ENCODE results near the gene CCL22. TPM values are rescaled to one million over a fixed set of nuclear protein-coding genes. Genes with fewer than 3 reads are reported as not detected.
"Not testable (repeated sequence)": the region's sequence is repeated elsewhere in the genome, so short reads cannot be mapped to it uniquely, and the experiment has no call there.

CCL22 gene
- total RNA-seq, 5 donors from 2014 or later (not counting 1 experiment from before 2014, with no cell fraction given), result 13.0 to 27.3 (median 13.0) TPM; not detected in 2

GRCh38 chr16:57371494-57372371 is 13.2 kb downstream of the CCL22 start:
- Histone ChIP-seq H3K9me3 (no peaks in the 10 kb centered on the region), H3K4me3 (ENCODE audit: control insufficient read depth in 1 of 2, extremely low read depth in 1 of 2, low read length in 1 of 2) (no peak overlapping the region), H3K4me1 (ENCODE audit: control insufficient read depth in 1 of 2, extremely low read depth in 1 of 2, insufficient read depth in 2 of 2, low read length in 2 of 2) (no peaks in the 10 kb centered on the region), H3K27ac (ENCODE audit: low read length) (no peak overlapping the region), H3K27me3 (replicated peaks in 1 of 2; ENCODE audit: control insufficient read depth in 2 of 2, extremely low read depth in 1 of 2, insufficient read depth in 2 of 2, low read length in 1 of 2) (peaks cover 0 to 35% of the 10 kb centered on the region in 2 experiments), H3K36me3 (ENCODE audit: control insufficient read depth in 2 of 2, extremely low read depth in 1 of 2, insufficient read depth in 1 of 2, low read length in 1 of 2) (no peaks in the 10 kb centered on the region)
- Mint-ChIP-seq H3K4me1 (peaks cover 0 to 4% (median 0%) of the 10 kb centered on the region in 3 donors), H3K4me3 (no peak overlapping the region), H3K9me3 (no peaks in the 10 kb centered on the region), H3K27ac (no peak overlapping the region), H3K36me3 (no peaks in the 10 kb centered on the region), H3K27me3 (peaks cover 6 to 15% of the 10 kb centered on the region in 2 donors)
- ATAC-seq (replicated peaks in 1 of 4) (no peak), DNase-seq (no peak)
- ChIA-PET CTCF (no interaction called here), POLR2A (no interaction called here)
- 76% methylated on average over 14 of the region's 15 CpGs for WGBS (ENCODE audit: insufficient coverage)

- H3K9me3 ChIP-seq, result no peaks in the 10 kb centered on the region
- H3K9me3 Mint-ChIP-seq, result no peaks in the 10 kb centered on the region
- peaks cover 0 to 33% of the 10 kb centered on the region in 2 experiments for H3K27me3 ChIP-seq (replicated peaks in 1 of 2; ENCODE audit: control insufficient read depth in 2 of 2, extremely low read depth in 1 of 2, insufficient read depth in 2 of 2, low read length in 1 of 2)
- no peaks in the 10 kb centered on the region for H3K36me3 ChIP-seq (ENCODE audit: control insufficient read depth in 2 of 2, extremely low read depth in 1 of 2, insufficient read depth in 1 of 2, low read length in 1 of 2)
- no peak within 1 kb of the TSS for H3K4me3 ChIP-seq (ENCODE audit: control insufficient read depth in 1 of 2, extremely low read depth in 1 of 2, low read length in 1 of 2)
- ChIA-PET POLR2A (no interaction called here), CTCF (no interaction called here)
- H3K27me3 Mint-ChIP-seq, result peaks cover 0 to 10% of the 10 kb centered on the region in 2 donors
- H3K36me3 Mint-ChIP-seq, result no peaks in the 10 kb centered on the region
- no peaks in the 10 kb centered on the region for H3K4me1 ChIP-seq (ENCODE audit: control insufficient read depth in 1 of 2, extremely low read depth in 1 of 2, insufficient read depth in 2 of 2, low read length in 2 of 2)
- ATAC-seq (replicated peaks in 1 of 4), result no peak
- no peak within 1 kb of the TSS for H3K27ac Mint-ChIP-seq
- 80% methylated on average over 23 of the region's 23 CpGs for WGBS (ENCODE audit: insufficient coverage)
- peaks cover 0 to 3% (median 3%) of the 10 kb centered on the region in 3 donors for H3K4me1 Mint-ChIP-seq
- DNase-seq, result no peak
- no peak within 1 kb of the TSS for H3K27ac ChIP-seq (ENCODE audit: low read length)
- H3K4me3 Mint-ChIP-seq, result no peak within 1 kb of the TSS
Measured at GRCh38 chr16:57372372-57373116, 14.0 kb downstream of the CCL22 start, which contains the start of gene CX3CL1. CX3CL1 (plus strand) TSS chr16:57372490; CDS start chr16:57372569, 79 bp downstream.

GRCh38 chr16:57373117-57373947 is 14.7 kb downstream of the CCL22 start:
- no peaks in the 10 kb centered on the region for H3K36me3 Mint-ChIP-seq
- Histone ChIP-seq H3K4me1 (ENCODE audit: control insufficient read depth in 1 of 2, extremely low read depth in 1 of 2, insufficient read depth in 2 of 2, low read length in 2 of 2) (no peaks in the 10 kb centered on the region), H3K27me3 (replicated peaks in 1 of 2; ENCODE audit: control insufficient read depth in 2 of 2, extremely low read depth in 1 of 2, insufficient read depth in 2 of 2, low read length in 1 of 2) (peaks cover 0 to 34% of the 10 kb centered on the region in 2 experiments), H3K36me3 (ENCODE audit: control insufficient read depth in 2 of 2, extremely low read depth in 1 of 2, insufficient read depth in 1 of 2, low read length in 1 of 2) (no peaks in the 10 kb centered on the region), H3K27ac (ENCODE audit: low read length) (no peak overlapping the region), H3K9me3 (no peaks in the 10 kb centered on the region), H3K4me3 (ENCODE audit: control insufficient read depth in 1 of 2, extremely low read depth in 1 of 2, low read length in 1 of 2) (no peak overlapping the region)
- CTCF ChIA-PET, result interaction anchor here in 1 of 2 donors (0.6 kb wide), 1 partner anchor 73 kb away, joined by 7 read pairs; no protein-coding TSS in a partner anchor
- DNase-seq, result no peak
- no peak overlapping the region for H3K4me3 Mint-ChIP-seq
- no peaks in the 10 kb centered on the region for H3K9me3 Mint-ChIP-seq
- peaks cover 0 to 8% (median 5%) of the 10 kb centered on the region in 3 donors for H3K4me1 Mint-ChIP-seq
- WGBS (ENCODE audit: insufficient coverage), result 67% methylated on average over 2 of the region's 9 CpGs
- ATAC-seq (replicated peaks in 1 of 4), result no peak
- POLR2A ChIA-PET, result no interaction called here
- peaks cover 0 to 10% of the 10 kb centered on the region in 2 donors for H3K27me3 Mint-ChIP-seq
- H3K27ac Mint-ChIP-seq, result no peak overlapping the region

GRCh38 chr16:57374067-57374534 is 15.5 kb downstream of the CCL22 start:
- H3K27me3 ChIP-seq (replicated peaks in 1 of 2; ENCODE audit: control insufficient read depth in 2 of 2, extremely low read depth in 1 of 2, insufficient read depth in 2 of 2, low read length in 1 of 2), result peaks cover 0 to 34% of the 10 kb centered on the region in 2 experiments
- H3K4me3 Mint-ChIP-seq, result no peak overlapping the region
- no peaks in the 10 kb centered on the region for H3K9me3 Mint-ChIP-seq
- ATAC-seq (replicated peaks in 1 of 4), result no peak
- POLR2A ChIA-PET, result no interaction called here
- H3K4me3 ChIP-seq (ENCODE audit: control insufficient read depth in 1 of 2, extremely low read depth in 1 of 2, low read length in 1 of 2), result no peak overlapping the region
- no peak overlapping the region for H3K27ac ChIP-seq (ENCODE audit: low read length)
- no peak for DNase-seq
- no peaks in the 10 kb centered on the region for H3K9me3 ChIP-seq
- no peaks in the 10 kb centered on the region for H3K36me3 ChIP-seq (ENCODE audit: control insufficient read depth in 2 of 2, extremely low read depth in 1 of 2, insufficient read depth in 1 of 2, low read length in 1 of 2)
- H3K27me3 Mint-ChIP-seq, result peaks cover 0 to 8% of the 10 kb centered on the region in 2 donors
- H3K4me1 Mint-ChIP-seq, result peaks cover 0 to 8% (median 5%) of the 10 kb centered on the region in 3 donors
- no peak overlapping the region for H3K27ac Mint-ChIP-seq
- H3K4me1 ChIP-seq (ENCODE audit: control insufficient read depth in 1 of 2, extremely low read depth in 1 of 2, insufficient read depth in 2 of 2, low read length in 2 of 2), result no peaks in the 10 kb centered on the region
- H3K36me3 Mint-ChIP-seq, result no peaks in the 10 kb centered on the region
- WGBS (ENCODE audit: insufficient coverage), result 67% methylated on average over 1 of the region's 9 CpGs
- CTCF ChIA-PET, result interaction anchor here in 1 of 2 donors (0.6 kb wide), 1 partner anchor 74 kb away, joined by 7 read pairs; no protein-coding TSS in a partner anchor

GRCh38 chr16:57374925-57375465 is 16.4 kb downstream of the CCL22 start:
- CTCF ChIA-PET; ATAC-seq (replicated peaks in 1 of 4); H3K4me3 Mint-ChIP-seq: not testable (repeated sequence)

More at GRCh38 chr16:57374925-57375465, 16.4 kb downstream of the CCL22 start:
- H3K4me3 ChIP-seq (ENCODE audit: control insufficient read depth in 1 of 2, extremely low read depth in 1 of 2, low read length in 1 of 2); H3K4me1 Mint-ChIP-seq; POLR2A ChIA-PET; H3K27ac ChIP-seq (ENCODE audit: low read length); H3K36me3 Mint-ChIP-seq; H3K27ac Mint-ChIP-seq; H3K27me3 Mint-ChIP-seq; H3K4me1 ChIP-seq (ENCODE audit: control insufficient read depth in 1 of 2, extremely low read depth in 1 of 2, insufficient read depth in 2 of 2, low read length in 2 of 2); H3K36me3 ChIP-seq (ENCODE audit: control insufficient read depth in 2 of 2, extremely low read depth in 1 of 2, insufficient read depth in 1 of 2, low read length in 1 of 2); DNase-seq; H3K9me3 Mint-ChIP-seq; H3K9me3 ChIP-seq: not testable (repeated sequence)
- H3K27me3 ChIP-seq (replicated peaks in 1 of 2; ENCODE audit: control insufficient read depth in 2 of 2, extremely low read depth in 1 of 2, insufficient read depth in 2 of 2, low read length in 1 of 2), result peaks cover 0 to 28% of the 10 kb centered on the region in 2 experiments
- 89% methylated on average over 5 of the region's 8 CpGs for WGBS (ENCODE audit: insufficient coverage)

All from T-cell (primary cell).